ENCODE data around the gene PRKCD.
A peak's percentile ranks its signal among the peaks of the same experiment; 100 is the strongest.

The PRKCD gene

GRCh38 chr3:53213276-53213675, 52.3 kb downstream of the PRKCD start:
- no peak for DNase-seq (ENCODE audit: low read depth in 2 of 3, low spot score in 2 of 3)

GRCh38 chr3:53215816-53216215, 54.8 kb downstream of the PRKCD start:
- no peak for DNase-seq (ENCODE audit: low read depth in 2 of 3, low spot score in 2 of 3)

GRCh38 chr3:53216723-53217122, 55.7 kb downstream of the PRKCD start:
- no peak for DNase-seq (ENCODE audit: low read depth in 2 of 3, low spot score in 2 of 3)

- no peak for DNase-seq (ENCODE audit: low read depth in 2 of 3, low spot score in 2 of 3)
Observed at GRCh38 chr3:53217175-53217574, 56.2 kb downstream of the PRKCD start.

GRCh38 chr3:53218131-53218530, 57.1 kb downstream of the PRKCD start:
- DNase-seq (ENCODE audit: low read depth in 2 of 3, low spot score in 2 of 3) = no peak

GRCh38 chr3:53219895-53220483, 59.0 kb downstream of the PRKCD start:
- peak; percentile 62 to 70 (median 67) for DNase-seq (ENCODE audit: low read depth in 2 of 3, low spot score in 2 of 3)

- DNase-seq (ENCODE audit: low read depth in 2 of 3, low spot score in 2 of 3) = no peak
Observed at GRCh38 chr3:53221345-53221744, 60.3 kb downstream of the PRKCD start.

GRCh38 chr3:53221827-53222182, 60.8 kb downstream of the PRKCD start:
- no peak for DNase-seq (ENCODE audit: low read depth in 2 of 3, low spot score in 2 of 3)

GRCh38 chr3:53222183-53222901, 61.3 kb downstream of the PRKCD start:
- no peak for DNase-seq (ENCODE audit: low read depth in 2 of 3, low spot score in 2 of 3)

GRCh38 chr3:53223025-53223424, 62.0 kb downstream of the PRKCD start:
- no peak for DNase-seq (ENCODE audit: low read depth in 2 of 3, low spot score in 2 of 3)

- no peak for DNase-seq (ENCODE audit: low read depth in 2 of 3, low spot score in 2 of 3)
Observed at GRCh38 chr3:53223541-53223966, 62.5 kb downstream of the PRKCD start.

- no peak for DNase-seq (ENCODE audit: low read depth in 2 of 3, low spot score in 2 of 3)
Observed at GRCh38 chr3:53224026-53224425, 63.0 kb downstream of the PRKCD start.

- no peak for DNase-seq (ENCODE audit: low read depth in 2 of 3, low spot score in 2 of 3)
Observed at GRCh38 chr3:53224536-53224935, 63.5 kb downstream of the PRKCD start.

GRCh38 chr3:53225181-53225580, 64.2 kb downstream of the PRKCD start:
- no peak for DNase-seq (ENCODE audit: low read depth in 2 of 3, low spot score in 2 of 3)

- no peak for DNase-seq (ENCODE audit: low read depth in 2 of 3, low spot score in 2 of 3)
Observed at GRCh38 chr3:53225651-53226050, 64.6 kb downstream of the PRKCD start.

GRCh38 chr3:53226142-53226840, 65.3 kb downstream of the PRKCD start:
- no peak for DNase-seq (ENCODE audit: low read depth in 2 of 3, low spot score in 2 of 3)

GRCh38 chr3:53226841-53227407, 65.9 kb downstream of the PRKCD start:
- no peak for DNase-seq (ENCODE audit: low read depth in 2 of 3, low spot score in 2 of 3)

GRCh38 chr3:53227993-53228885, 67.2 kb downstream of the PRKCD start:
- DNase-seq (ENCODE audit: low read depth in 2 of 3, low spot score in 2 of 3) = no peak

- DNase-seq (ENCODE audit: low read depth in 2 of 3, low spot score in 2 of 3) = no peak
Observed at GRCh38 chr3:53229171-53229570, 68.2 kb downstream of the PRKCD start.

GRCh38 chr3:53229606-53230005, 68.6 kb downstream of the PRKCD start:
- DNase-seq (ENCODE audit: low read depth in 2 of 3, low spot score in 2 of 3) = no peak

GRCh38 chr3:53230041-53230621, 69.1 kb downstream of the PRKCD start:
- DNase-seq (ENCODE audit: low read depth in 2 of 3, low spot score in 2 of 3) = no peak

Measured in activated CD8-positive, alpha-beta memory T cell treated with anti-CD3 and anti-CD28 coated beads for 48 hours (primary cell).